HG03103 (cell line): ENCODE data around the gene GZMM.

ENCODE experiments used
- ATAC-seq: cut with Tn5 transposase; IDR thresholded peaks from one replicate; pipeline ENCODE4 v1.9.1; 2021; ENCODE audit warnings: low read depth; ENCODE audit not compliant: unreplicated experiment

The GZMM gene

DNA sequence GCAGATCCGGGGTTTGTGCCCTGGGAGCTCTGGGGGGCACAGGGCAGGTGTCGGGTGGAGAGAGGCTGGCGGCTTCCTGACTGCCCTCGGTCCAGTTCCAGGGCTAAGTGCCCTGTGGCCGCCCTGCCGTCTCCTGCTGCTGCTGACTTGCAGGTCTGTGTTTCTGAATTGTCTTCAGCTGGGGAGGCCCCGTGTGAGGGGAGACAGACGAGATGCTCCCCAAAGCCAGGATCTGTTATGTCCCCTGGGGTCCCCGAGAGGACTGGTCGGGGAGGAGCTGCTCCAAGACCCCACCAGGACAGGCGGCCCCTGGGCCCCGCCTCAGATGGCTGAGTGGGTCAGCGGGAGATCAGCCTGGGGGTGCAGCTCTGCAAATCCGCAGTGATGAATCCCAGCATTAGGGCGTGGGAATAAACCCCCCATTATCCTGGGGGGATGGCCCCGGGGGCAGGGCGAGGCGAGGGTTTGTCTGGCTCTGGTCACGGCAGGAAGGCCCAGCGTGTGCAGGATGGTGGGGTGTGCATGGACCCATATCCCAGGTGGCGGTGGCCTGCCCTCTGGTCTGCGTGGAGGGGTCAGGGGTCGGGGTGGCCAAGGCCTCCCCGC lies 50.5 kb downstream of the GZMM start:
- no peak for ATAC-seq

DNA sequence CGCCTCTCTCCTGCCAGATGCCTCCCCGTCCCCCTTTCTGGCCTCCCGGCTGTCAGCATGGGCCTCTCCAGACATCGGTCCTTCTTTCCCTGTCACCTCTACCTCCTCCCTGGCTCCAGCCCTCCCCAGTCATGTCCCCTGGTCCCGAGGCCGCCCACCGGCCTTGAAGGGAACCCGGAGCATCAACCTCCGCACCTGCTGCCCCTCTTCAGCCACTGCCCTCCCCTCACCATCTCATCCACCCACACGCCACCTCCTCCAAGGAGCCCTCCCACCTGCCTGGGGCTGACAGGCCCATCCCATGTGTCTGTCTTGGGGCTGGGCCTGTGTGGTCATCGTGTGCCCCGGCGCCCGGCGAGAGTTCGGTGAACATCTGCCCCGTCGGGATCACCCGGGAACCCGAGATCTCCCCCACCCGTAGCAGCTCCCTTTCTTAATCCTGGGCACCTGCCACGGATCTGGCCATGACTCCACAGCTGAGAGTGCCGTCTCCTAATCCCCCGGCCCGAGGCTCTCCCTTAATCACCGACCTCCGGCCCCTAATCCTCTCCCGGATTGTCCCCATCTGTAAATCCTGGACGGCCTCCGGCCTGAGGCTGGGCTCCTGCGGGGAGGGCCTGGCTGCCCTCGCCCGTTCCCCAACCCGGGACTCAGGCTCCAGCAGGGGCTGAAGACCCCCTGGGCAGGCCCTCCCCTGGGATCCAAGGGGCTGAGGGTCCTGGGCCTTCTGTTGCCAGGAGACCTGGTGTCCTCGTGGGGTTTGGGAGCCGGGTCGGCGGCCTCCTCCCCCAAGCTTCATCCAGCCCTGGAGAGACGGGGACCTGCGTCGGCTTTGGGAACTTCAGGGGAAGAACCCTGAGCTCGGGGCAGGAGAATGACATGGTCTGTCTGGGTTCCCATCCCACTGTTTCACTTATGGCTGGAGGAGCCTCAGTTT lies 51.7 kb downstream of the GZMM start:
- ATAC-seq = no peak

DNA sequence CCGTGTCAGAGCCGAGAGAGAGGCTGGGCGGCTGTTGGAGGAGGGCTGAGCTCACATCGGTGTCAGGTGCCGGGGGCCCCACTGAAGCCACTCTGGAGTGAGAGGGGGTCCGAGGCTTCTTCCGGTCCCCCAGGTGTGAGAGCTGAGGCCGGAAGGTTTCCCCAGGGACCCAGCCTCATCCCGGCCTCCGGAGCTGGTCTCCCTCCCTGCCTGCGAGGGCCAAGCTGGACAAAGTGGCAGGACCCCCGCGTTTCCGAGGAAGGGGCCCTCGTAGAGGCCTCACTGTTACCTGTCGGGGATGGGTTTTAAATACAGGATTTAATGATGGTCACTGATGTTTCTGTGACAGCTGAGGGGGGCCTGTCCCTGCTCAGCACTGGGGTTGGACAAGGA lies 52.4 kb downstream of the GZMM start:
- ATAC-seq = no peak

DNA sequence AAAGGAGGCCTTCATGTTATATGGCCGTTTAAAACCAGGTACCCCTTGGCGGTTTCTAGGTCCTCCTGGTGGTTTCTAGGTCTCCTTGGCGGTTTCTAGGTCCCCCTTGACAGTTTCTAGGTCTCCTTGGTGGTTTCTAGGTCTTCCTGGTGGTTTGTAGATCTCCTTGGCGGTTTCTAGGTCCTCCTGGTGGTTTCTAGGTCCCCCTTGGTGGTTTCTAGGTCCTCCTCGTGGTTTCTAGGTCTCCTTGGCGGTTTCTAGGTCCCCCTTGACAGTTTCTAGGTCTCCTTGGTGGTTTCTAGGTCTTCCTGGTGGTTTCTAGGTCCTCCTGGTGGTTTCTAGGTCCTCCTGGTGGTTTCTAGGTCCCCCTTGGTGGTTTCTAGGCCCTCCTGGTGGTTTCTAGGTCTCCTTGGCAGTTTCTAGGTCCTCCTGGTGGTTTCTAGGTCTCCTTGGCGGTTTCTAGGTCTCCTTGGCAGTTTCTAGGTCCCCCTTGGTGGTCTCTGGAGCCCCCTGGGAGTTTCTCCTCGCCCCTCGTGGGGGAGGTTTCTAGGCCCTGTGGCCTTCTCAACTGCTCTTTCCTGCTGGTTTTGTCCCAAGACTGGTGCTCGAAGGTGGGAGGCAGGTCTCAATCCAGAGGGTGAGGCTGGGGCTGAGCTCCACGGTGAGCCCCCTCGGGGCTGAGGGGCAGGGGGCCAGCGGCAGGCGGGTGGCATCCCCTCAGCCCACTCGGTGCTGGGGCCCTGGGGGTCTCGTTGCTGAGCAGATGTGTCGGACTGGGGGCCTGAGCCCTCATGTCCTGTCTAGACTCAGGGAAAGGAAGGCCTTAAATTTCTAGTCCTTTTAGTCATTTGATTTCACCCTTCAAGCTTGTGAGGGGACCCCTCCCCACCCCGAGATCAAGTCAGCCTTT lies 53.8 kb downstream of the GZMM start:
- ATAC-seq = no peak
